GM23338 (cell line): ENCODE measurements around the gene SLC6A11. TPM values are rescaled to one million over a fixed set of nuclear protein-coding genes. Genes with fewer than 3 reads are reported as not detected.

Source experiments
- ATAC-seq: fragments of 200-7000 bp; cut with Tn5 transposase; 3 replicates; pipeline ENCODE4 v1.9.1; 2020
- DNase-seq: peaks from one replicate; pipeline ENCODE4 v3.0.0-alpha.2; 2015; ENCODE audit warnings: low spot score
- H2AFZ ChIP-seq: fragments of 200-600 bp; sonication (generic); 2 replicates; pipeline ENCODE4 v1.8.0; 2016; ENCODE audit warnings: antibody characterized with exemption, mild to moderate bottlenecking, moderate library complexity
- H3F3A ChIP-seq: fragments of 200-600 bp; sonication (generic); replicated peaks from 2 replicates; pipeline ENCODE4 v1.8.0; 2017; ENCODE audit warnings: antibody characterized with exemption, mixed run types, low read depth
- H3K27ac ChIP-seq: fragments of 200-600 bp; sonication (generic); 2 replicates; pipeline ENCODE4 v1.6.1; 2016; ENCODE audit warnings: low read depth
- H3K27me3 ChIP-seq: fragments of 200-600 bp; sonication (generic); 2 replicates; pipeline ENCODE4 v1.8.0; 2016; ENCODE audit warnings: mild to moderate bottlenecking, mixed run types, moderate library complexity; ENCODE audit not compliant: insufficient read depth
- H3K36me3 ChIP-seq: fragments of 200-600 bp; sonication (generic); 2 replicates; pipeline ENCODE4 v1.8.0; 2016; ENCODE audit warnings: mild to moderate bottlenecking; ENCODE audit not compliant: insufficient read depth
- H3K4me1 ChIP-seq: fragments of 200-600 bp; sonication (generic); 2 replicates; pipeline ENCODE4 v1.8.0; 2016; ENCODE audit warnings: mild to moderate bottlenecking, moderate library complexity; ENCODE audit not compliant: insufficient read depth
- H3K4me2 ChIP-seq: fragments of 200-600 bp; sonication (generic); 2 replicates; pipeline ENCODE4 v1.7.1; 2017; ENCODE audit warnings: mixed run types
- H3K4me3 ChIP-seq: fragments of 200-600 bp; sonication (generic); 2 replicates; pipeline ENCODE4 v1.6.1; 2016; ENCODE audit warnings: mixed run types
- H3K79me2 ChIP-seq: fragments of 200-600 bp; sonication (generic); replicated peaks from 2 replicates; pipeline ENCODE4 v1.8.0; 2017; ENCODE audit warnings: mild to moderate bottlenecking; ENCODE audit not compliant: insufficient read depth
- H3K9me2 ChIP-seq: fragments of 200-600 bp; sonication (generic); 2 replicates; pipeline ENCODE4 v1.8.0; 2017; ENCODE audit not compliant: insufficient read depth
- H4K20me1 ChIP-seq: fragments of 200-600 bp; sonication (generic); replicated peaks from 2 replicates; pipeline ENCODE4 v1.8.0; 2017; ENCODE audit warnings: mild to moderate bottlenecking; ENCODE audit not compliant: insufficient read depth
- H3K27ac Mint-ChIP-seq: 2 replicates; pipeline ENCODE4 v1.8.0; 2020; ENCODE audit warnings: inconsistent platforms, mild to moderate bottlenecking, moderate library complexity, mixed read lengths
- H3K27me3 Mint-ChIP-seq: 3 replicates; pipeline ENCODE4 v1.8.0; 2022; ENCODE audit warnings: low read depth, mild to moderate bottlenecking, moderate library complexity, mixed read lengths, inconsistent platforms; ENCODE audit not compliant: insufficient read depth, poor library complexity
- H3K36me3 Mint-ChIP-seq: 3 replicates; pipeline ENCODE4 v1.8.0; 2021; ENCODE audit warnings: low read depth, mild to moderate bottlenecking, inconsistent platforms, moderate library complexity, mixed read lengths
- H3K4me1 Mint-ChIP-seq: 3 replicates; pipeline ENCODE4 v1.8.0; 2020; ENCODE audit warnings: mild to moderate bottlenecking, inconsistent platforms, mixed read lengths
- H3K4me3 Mint-ChIP-seq: 3 replicates; pipeline ENCODE4 v1.8.0; 2021; ENCODE audit warnings: moderate library complexity, mild to moderate bottlenecking, inconsistent platforms, mixed read lengths
- H3K9me3 Mint-ChIP-seq: 3 replicates; pipeline ENCODE4 v1.8.0; 2020; ENCODE audit warnings: moderate library complexity, mild to moderate bottlenecking, inconsistent platforms, mixed read lengths
- CREB1 ChIP-seq: fragments of 250-450 bp; sonication (Bioruptor Pico); IDR thresholded peaks from 2 replicates; pipeline ENCODE4 v1.5.0; 2020; ENCODE audit warnings: low read depth, mild to moderate bottlenecking, moderate library complexity
- CTCF ChIP-seq, 2 experiments: fragments of 200-600 bp in 1 of 2; sonication (generic) in 1 of 2; conservative IDR thresholded peaks; 2 replicates each; pipeline versions ENCODE4 v1.5.1 to v1.6.1; 2016 to 2017; ENCODE audit warnings: antibody characterized with exemption in 2 of 2, low read depth in 2 of 2, mild to moderate bottlenecking in 2 of 2, moderate library complexity in 1 of 2
- EZH2phosphoT487 ChIP-seq: fragments of 200-600 bp; sonication (generic); IDR thresholded peaks from one replicate; pipeline ENCODE4 v1.8.1; 2018; ENCODE audit warnings: antibody characterized with exemption; ENCODE audit not compliant: unreplicated experiment
- JUNB ChIP-seq: IDR thresholded peaks from one replicate; pipeline ENCODE4 v1.6.1; 2016; ENCODE audit warnings: antibody characterized with exemption; ENCODE audit not compliant: unreplicated experiment
- NANOG ChIP-seq: IDR thresholded peaks from 2 replicates; pipeline ENCODE4 v1.6.1; 2016; ENCODE audit warnings: antibody characterized with exemption, borderline replicate concordance
- POLR2AphosphoS5 ChIP-seq: IDR thresholded peaks from 2 replicates; pipeline ENCODE4 v1.6.1; 2016; ENCODE audit warnings: antibody characterized with exemption, low read depth
- STAT1 ChIP-seq: IDR thresholded peaks from one replicate; pipeline ENCODE4 v1.6.1; 2016; ENCODE audit warnings: antibody characterized with exemption; ENCODE audit not compliant: unreplicated experiment
- ZNF331 ChIP-seq: fragments of 250-450 bp; sonication (Bioruptor Pico); IDR thresholded peaks from 2 replicates; pipeline ENCODE4 v1.5.0; 2020; ENCODE audit warnings: low read depth, mild to moderate bottlenecking, moderate library complexity
- ZNF462 ChIP-seq: fragments of 250-450 bp; sonication (Bioruptor Pico); IDR thresholded peaks from 2 replicates; pipeline ENCODE4 v1.5.0; 2020; ENCODE audit warnings: mild to moderate bottlenecking, moderate library complexity
- polyA plus RNA-seq: library from polyadenylated mRNA; unstranded; fragments of >200 nt; fragmentation: Nextera tagmentation; extraction: Ambion mirVana; gene quantifications from 2 replicates; pipeline ENCODE4 v1.2.1, GENCODE V29; 2016
- total RNA-seq: library from RNA; depleted of rRNA; stranded (reverse); fragments of >200 nt; shearing (Covaris generic); gene quantifications from 2 replicates; pipeline ENCODE4 v1.2.3, GENCODE V29; 2014

Gene SLC6A11
- total and polyA plus RNA-seq, 2 experiments from 2014 or later = 0.47 to 1.1 TPM

- Mint-ChIP-seq H3K27me3 (peaks cover 9% of the 10 kb centered on the region), H3K4me3 (no peak overlapping the region), H3K9me3 (peaks cover 11% of the 10 kb centered on the region), H3K36me3 (peaks cover 4% of the 10 kb centered on the region; the same call in 1 of the 3 replicates), H3K4me1 (peaks cover 3% of the 10 kb centered on the region; the same call in 2 of the 3 replicates), H3K27ac (no peak overlapping the region)
- Histone ChIP-seq H3K27me3 (no peaks in the 10 kb centered on the region), H2AFZ (no peak overlapping the region), H3K79me2 (no peaks in the 10 kb centered on the region), H4K20me1 (no peaks in the 10 kb centered on the region), H3K9me2 (no peaks in the 10 kb centered on the region), H3F3A (no peaks in the 10 kb centered on the region), H3K27ac (no peak overlapping the region), H3K4me2 (no peak overlapping the region), H3K36me3 (no peaks in the 10 kb centered on the region), H3K4me1 (no peaks in the 10 kb centered on the region), H3K4me3 (no peak overlapping the region)
- TF ChIP-seq POLR2AphosphoS5 (no peak), CREB1 (CRISPR knock-in tag) (no peak), NANOG (no peak), ZNF331 (no peak), ZNF462 (no peak), EZH2phosphoT487 (no peak)
- DNase-seq (no peak), ATAC-seq (no peak)
Observed at GRCh38 chr3:10857235-10857634, 41.2 kb downstream of the SLC6A11 start.

- peaks cover 12% of the 10 kb centered on the region for H3K27me3 Mint-ChIP-seq
- no peak overlapping the region for H3K4me2 ChIP-seq
- H3K4me3 ChIP-seq = no peak overlapping the region
- H2AFZ ChIP-seq = no peak overlapping the region
- H4K20me1 ChIP-seq = no peaks in the 10 kb centered on the region
- no peak overlapping the region for H3K27ac ChIP-seq
- no peak overlapping the region for H3K4me3 Mint-ChIP-seq
- H3K9me3 Mint-ChIP-seq = peaks cover 11% of the 10 kb centered on the region
- H3K27ac Mint-ChIP-seq = no peak overlapping the region
- no peaks in the 10 kb centered on the region for H3K79me2 ChIP-seq
- peaks cover 4% of the 10 kb centered on the region; the same call in 1 of the 3 replicates for H3K36me3 Mint-ChIP-seq
- H3K27me3 ChIP-seq = no peaks in the 10 kb centered on the region
- no peaks in the 10 kb centered on the region for H3K36me3 ChIP-seq
- H3K4me1 ChIP-seq = no peaks in the 10 kb centered on the region
- H3F3A ChIP-seq = no peaks in the 10 kb centered on the region
- ATAC-seq (no peak), DNase-seq (no peak)
- H3K4me1 Mint-ChIP-seq = peaks cover 3% of the 10 kb centered on the region; the same call in 2 of the 3 replicates
- no peaks in the 10 kb centered on the region for H3K9me2 ChIP-seq
- no peak for TF ChIP-seq STAT1
- no peak for TF ChIP-seq CTCF (conservative IDR thresholded peaks at IDR 0.05; ENCODE audit: low read depth in 2 of 2)
- TF ChIP-seq JUNB = no peak
Observed at GRCh38 chr3:10858091-10858490, 42.1 kb downstream of the SLC6A11 start.
